Endodermal cell (in vitro differentiated cells): ENCODE results near the gene CALML4. TPM values are rescaled to one million over a fixed set of nuclear protein-coding genes. Genes with fewer than 3 reads are reported as not detected.
A peak's percentile ranks its signal among the peaks of the same experiment; 100 is the strongest.

Experiments used
- DNase-seq: peaks from one replicate; pipeline ENCODE4 v3.0.0-alpha.2; 2017
- H3K27ac ChIP-seq: 2 replicates; pipeline ENCODE4 v1.5.1; 2013; ENCODE audit warnings: mild to moderate bottlenecking, low read depth, low read length, moderate library complexity
- H3K27me3 ChIP-seq: 2 replicates; pipeline ENCODE4 v1.6.1; 2013; ENCODE audit warnings: mild to moderate bottlenecking, low read length, moderate library complexity; ENCODE audit not compliant: insufficient read depth, control insufficient read depth, poor library complexity, severe bottlenecking
- H3K36me3 ChIP-seq: 2 replicates; pipeline ENCODE4 v1.7.0; 2013; ENCODE audit warnings: mild to moderate bottlenecking, low read length, moderate library complexity; ENCODE audit not compliant: control insufficient read depth, insufficient read depth
- H3K4me1 ChIP-seq: one replicate; pipeline ENCODE4 v1.7.0; 2013; ENCODE audit warnings: low read length; ENCODE audit not compliant: control insufficient read depth, insufficient read depth
- H3K4me3 ChIP-seq: 2 replicates; pipeline ENCODE4 v1.5.1; 2013; ENCODE audit warnings: mild to moderate bottlenecking, low read length, moderate library complexity
- H3K9ac ChIP-seq: 2 replicates; pipeline ENCODE4 v1.6.1; 2013; ENCODE audit warnings: mild to moderate bottlenecking, low read length, moderate library complexity; ENCODE audit not compliant: poor library complexity, severe bottlenecking; ENCODE audit errors: extremely low read depth
- H3K9me3 ChIP-seq: 2 replicates; pipeline ENCODE4 v1.6.1; 2013; ENCODE audit warnings: mild to moderate bottlenecking, low read length, moderate library complexity; ENCODE audit not compliant: control insufficient read depth
- H3K27ac Mint-ChIP-seq: 2 replicates; pipeline ENCODE4 v1.8.0; 2020; ENCODE audit warnings: mixed read lengths
- H3K27me3 Mint-ChIP-seq: 2 replicates; pipeline ENCODE4 v1.8.0; 2021; ENCODE audit warnings: mild to moderate bottlenecking, mixed read lengths; ENCODE audit not compliant: insufficient read depth
- H3K36me3 Mint-ChIP-seq: 2 replicates; pipeline ENCODE4 v1.8.0; 2020; ENCODE audit warnings: low read depth, mixed read lengths
- H3K4me1 Mint-ChIP-seq: 2 replicates; pipeline ENCODE4 v1.8.0; 2020; ENCODE audit warnings: mixed read lengths
- H3K4me3 Mint-ChIP-seq: 2 replicates; pipeline ENCODE4 v1.8.0; 2020; ENCODE audit warnings: mild to moderate bottlenecking, moderate library complexity, mixed read lengths
- H3K9me3 Mint-ChIP-seq: 2 replicates; pipeline ENCODE4 v1.8.0; 2020; ENCODE audit warnings: mild to moderate bottlenecking, mixed read lengths
- CTCF ChIP-seq: fragments of 200-600 bp; sonication (generic); conservative IDR thresholded peaks from 2 replicates; pipeline ENCODE4 v1.5.0; 2021; ENCODE audit warnings: antibody characterized with exemption, mild to moderate bottlenecking
- WGBS, 2 experiments: methylation state at CpG; one replicate each; pipeline versions ENCODE4 v1.1.5 to v1.1.7; 2013; ENCODE audit warnings: missing lambda C conversion rate in 2 of 2, mixed read lengths in 1 of 2; ENCODE audit not compliant: insufficient coverage in 1 of 2, insufficient read length in 1 of 2; 5-methylcytosine and 5-hydroxymethylcytosine counted together
- total RNA-seq, 2 donors: library from RNA; stranded (reverse); fragmentation: NEBNext Ultra II Directional in 1 of 2; extraction: Animal tissue kit (Norgen Biotek cat#: 25700) in 1 of 2; gene quantifications; 2 replicates in 1 of 2; 3 replicates in 1 of 2; pipeline ENCODE4 v1.2.1, GENCODE V29; 2021

CALML4 gene
- total RNA-seq, 2 donors from 2014 or later: 9.7 to 17.4 TPM

GRCh38 chr15:68229386-68230156 is 24.4 kb upstream of the CALML4 start, which contains the start of gene CLN6:
Gene CLN6 (minus strand): TSS chr15:68229728. CDS start chr15:68229584, 144 bp downstream.
- peak within 1 kb of the TSS; percentile 88 for H3K4me3 ChIP-seq
- no peaks in the 10 kb centered on the region for H3K36me3 ChIP-seq
- H3K27ac ChIP-seq: peak within 1 kb of the TSS; percentile 78
- Mint-ChIP-seq H3K4me3 (peak within 1 kb of the TSS; percentile 69), H3K4me1 (peaks cover 31% of the 10 kb centered on the region), H3K27me3 (peaks cover 13% of the 10 kb centered on the region), H3K9me3 (peaks cover 2% of the 10 kb centered on the region), H3K36me3 (peaks cover 3% of the 10 kb centered on the region), H3K27ac (peak within 1 kb of the TSS; percentile 83)
- H3K4me1 ChIP-seq: peaks cover 8% of the 10 kb centered on the region
- WGBS, 2 experiments: 0 to 2% methylated on average over 12 to 82 of the region's 82 CpGs
- no peaks in the 10 kb centered on the region for H3K27me3 ChIP-seq
- H3K9me3 ChIP-seq: no peaks in the 10 kb centered on the region
- peak within 1 kb of the TSS; percentile 86 for H3K9ac ChIP-seq
- TF ChIP-seq CTCF: no peak
- peak; percentile 94 for DNase-seq

GRCh38 chr15:68228971-68229385 is 23.8 kb upstream of the CALML4 start:
- H3K36me3 ChIP-seq: no peaks in the 10 kb centered on the region
- no peak for TF ChIP-seq CTCF
- H3K9me3 Mint-ChIP-seq: peaks cover 7% of the 10 kb centered on the region
- H3K27me3 Mint-ChIP-seq: peaks cover 13% of the 10 kb centered on the region
- peak; percentile 74 for DNase-seq
- 0% methylated on average over 31 to 39 of the region's 39 CpGs for WGBS, 2 experiments
- H3K4me3 ChIP-seq: peak overlapping the region; percentile 88
- peaks cover 3% of the 10 kb centered on the region for H3K4me1 ChIP-seq
- peaks cover 25% of the 10 kb centered on the region for H3K4me1 Mint-ChIP-seq
- H3K9me3 ChIP-seq: no peaks in the 10 kb centered on the region
- H3K4me3 Mint-ChIP-seq: peak overlapping the region; percentile 69
- peaks cover 7% of the 10 kb centered on the region for H3K36me3 Mint-ChIP-seq
- H3K27me3 ChIP-seq: no peaks in the 10 kb centered on the region
- H3K27ac ChIP-seq: peak overlapping the region; percentile 78
- peak overlapping the region; percentile 83 for H3K27ac Mint-ChIP-seq
- H3K9ac ChIP-seq: peak overlapping the region; percentile 86

- peak overlapping the region; percentile 86 for H3K9ac ChIP-seq
- no peak overlapping the region for H3K27ac ChIP-seq
- H3K4me1 ChIP-seq: no peaks in the 10 kb centered on the region
- peaks cover 10% of the 10 kb centered on the region for H3K36me3 Mint-ChIP-seq
- no peak for TF ChIP-seq CTCF
- peak overlapping the region; percentile 83 for H3K27ac Mint-ChIP-seq
- peaks cover 5% of the 10 kb centered on the region for H3K9me3 ChIP-seq
- H3K9me3 Mint-ChIP-seq: peaks cover 9% of the 10 kb centered on the region
- H3K27me3 ChIP-seq: no peaks in the 10 kb centered on the region
- H3K4me1 Mint-ChIP-seq: peaks cover 19% of the 10 kb centered on the region
- WGBS, 2 experiments: 39 to 42% methylated on average over 15 to 25 of the region's 25 CpGs
- H3K36me3 ChIP-seq: peaks cover 3% of the 10 kb centered on the region
- DNase-seq: peak; percentile 68
- peak overlapping the region; percentile 69 for H3K4me3 Mint-ChIP-seq
- peak overlapping the region; percentile 88 for H3K4me3 ChIP-seq
- H3K27me3 Mint-ChIP-seq: peaks cover 13% of the 10 kb centered on the region
Observed at GRCh38 chr15:68228143-68228970, 23.2 kb upstream of the CALML4 start.
